Measurements from ENCODE around the gene PADI4.
A peak's percentile ranks its signal among the peaks of the same experiment; 100 is the strongest.

The PADI4 gene

GRCh38 chr1:17355898-17356297 is 47.9 kb downstream of the PADI4 start (continued):
- TF ChIP-seq AEBP2 (tag by site-specific recombination; IDR thresholded peaks at IDR 0.05; ENCODE audit: borderline replicate concordance) (no peak), ZBTB8A (tag by site-specific recombination; IDR thresholded peaks at IDR 0.05) (no peak), GLI4 (tag by site-specific recombination; IDR thresholded peaks at IDR 0.05) (no peak)

GRCh38 chr1:17356387-17357026 is 48.5 kb downstream of the PADI4 start:
- POLR2A ChIA-PET, result no interaction called here
- Histone ChIP-seq H3K4me3 (ENCODE audit: low read depth, low read length) (no peak overlapping the region), H3K36me3 (ENCODE audit: control insufficient read depth in 2 of 2, insufficient read depth in 1 of 2, low read length in 2 of 2) (no peaks in the 10 kb centered on the region), H3K4me1 (ENCODE audit: control insufficient read depth, insufficient read depth, low read length) (no peaks in the 10 kb centered on the region), H3K27ac (ENCODE audit: extremely low read depth, low read depth, low read length) (no peak overlapping the region), H3K9me3 (ENCODE audit: control insufficient read depth, insufficient read depth, low read depth, low read length) (no peaks in the 10 kb centered on the region)
- CTCF ChIA-PET, result interaction anchor here (0.6 to 0.7 kb wide), 2 partner anchors 14 to 976 kb away, joined by 3 read pairs; no protein-coding TSS in a partner anchor
- TF ChIP-seq PRDM6 (tag by site-specific recombination; IDR thresholded peaks at IDR 0.05) (no peak), ZNF341 (tag by site-specific recombination; IDR thresholded peaks at IDR 0.05; ENCODE audit: low read depth) (0 out of 2 replicates have a peak, but pooled peaks have one; percentile 33)

- H3K9me3 ChIP-seq (ENCODE audit: control insufficient read depth, insufficient read depth, low read depth, low read length), result no peaks in the 10 kb centered on the region
- TF ChIP-seq ZNF394 (tag by site-specific recombination; IDR thresholded peaks at IDR 0.05; ENCODE audit: borderline replicate concordance) (no peak), ZNF266 (tag by site-specific recombination; IDR thresholded peaks at IDR 0.05; ENCODE audit: low read depth) (no peak), ZNF148 (tag by site-specific recombination; IDR thresholded peaks at IDR 0.05; ENCODE audit: borderline replicate concordance) (no peak), ZNF747 (tag by site-specific recombination; IDR thresholded peaks at IDR 0.05) (no peak), ZNF2 (tag by site-specific recombination; IDR thresholded peaks at IDR 0.05) (no peak), ZBTB26 (tag by site-specific recombination; optimal IDR thresholded peaks at IDR 0.05) (no peak), HOXC10 (CRISPR knock-in tag; IDR thresholded peaks at IDR 0.05) (no peak), KLF10 (tag by site-specific recombination; IDR thresholded peaks at IDR 0.05) (no peak), SETDB1 (IDR thresholded peaks at IDR 0.05; ENCODE audit: insufficient read length, low read length) (no peak), ZNF621 (tag by site-specific recombination; IDR thresholded peaks at IDR 0.05) (no peak), ZNF670 (tag by site-specific recombination; IDR thresholded peaks at IDR 0.05; ENCODE audit: low read depth) (no peak), GLI4 (tag by site-specific recombination; IDR thresholded peaks at IDR 0.05) (no peak), KLF17 (tag by site-specific recombination; IDR thresholded peaks at IDR 0.05) (no peak), ZNF449 (tag by site-specific recombination; IDR thresholded peaks at IDR 0.05) (no peak)
- H3K4me3 ChIP-seq (ENCODE audit: low read depth, low read length), result no peak overlapping the region
- H3K27ac ChIP-seq (ENCODE audit: extremely low read depth, low read depth, low read length), result no peak overlapping the region
- no peaks in the 10 kb centered on the region for H3K36me3 ChIP-seq (ENCODE audit: control insufficient read depth in 2 of 2, insufficient read depth in 1 of 2, low read length in 2 of 2)
- CTCF ChIA-PET, result interaction anchor here (0.9 kb wide), 1 partner anchor 12 kb away, joined by 4 read pairs; no protein-coding TSS in a partner anchor
- POLR2A ChIA-PET, result no interaction called here
- H3K4me1 ChIP-seq (ENCODE audit: control insufficient read depth, insufficient read depth, low read length), result no peaks in the 10 kb centered on the region
Observed at GRCh38 chr1:17358557-17358956, 50.6 kb downstream of the PADI4 start.
